ENCODE results near the gene PIP4K2A.

The PIP4K2A gene

DNA sequence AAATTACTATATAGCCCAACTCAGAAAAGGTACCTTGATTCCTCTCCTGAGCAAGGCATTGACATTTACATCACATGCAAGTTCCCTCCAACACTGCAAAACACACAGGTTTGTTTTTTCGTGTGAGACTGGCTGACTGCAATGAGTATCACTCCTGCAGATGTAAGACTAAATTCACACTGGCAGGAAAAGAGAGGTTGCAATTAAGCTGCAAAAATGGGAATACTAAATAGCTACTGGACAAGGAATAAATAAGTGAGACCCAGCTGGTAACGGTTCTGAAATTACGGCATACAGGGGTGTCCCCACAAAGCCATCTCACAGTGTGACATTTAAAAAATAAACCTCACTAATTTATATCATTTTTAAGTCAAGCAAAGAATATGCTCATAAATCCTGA is 97.3 kb downstream of the PIP4K2A start:
- no peak for DNase-seq

DNA sequence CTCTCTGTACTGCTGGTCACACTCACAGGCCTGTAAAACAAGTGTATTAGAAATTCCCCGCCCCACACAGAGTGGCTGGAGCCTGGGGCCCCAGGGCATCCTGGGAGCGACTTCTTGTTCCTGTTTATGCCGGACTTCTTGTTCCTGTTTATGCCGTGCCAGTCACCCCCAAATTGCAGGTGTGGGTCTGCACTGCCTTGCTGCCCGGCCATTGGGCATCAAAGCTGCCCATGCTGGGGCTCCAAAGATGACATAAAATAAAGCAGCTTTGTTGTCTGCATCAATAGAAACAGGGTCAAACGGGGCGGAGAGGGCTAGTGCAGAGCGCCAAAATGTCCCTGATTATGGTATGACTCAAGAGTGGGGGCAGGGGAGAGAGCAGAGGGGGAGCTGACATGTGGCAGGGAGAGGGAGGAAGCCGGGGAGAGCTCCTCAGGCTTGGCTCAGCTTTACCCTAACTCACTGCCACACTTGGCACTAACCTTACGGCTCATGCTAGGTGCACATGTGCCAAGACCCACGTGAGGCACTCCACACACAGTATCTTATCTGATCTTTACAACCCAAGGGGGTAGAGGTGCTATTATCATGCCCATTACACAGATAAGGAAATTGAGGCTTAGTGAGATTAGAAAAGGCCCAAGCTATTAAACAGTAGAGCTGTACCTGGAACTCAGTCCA is 98.4 kb downstream of the PIP4K2A start:
- peak; percentile 84 for DNase-seq

DNA sequence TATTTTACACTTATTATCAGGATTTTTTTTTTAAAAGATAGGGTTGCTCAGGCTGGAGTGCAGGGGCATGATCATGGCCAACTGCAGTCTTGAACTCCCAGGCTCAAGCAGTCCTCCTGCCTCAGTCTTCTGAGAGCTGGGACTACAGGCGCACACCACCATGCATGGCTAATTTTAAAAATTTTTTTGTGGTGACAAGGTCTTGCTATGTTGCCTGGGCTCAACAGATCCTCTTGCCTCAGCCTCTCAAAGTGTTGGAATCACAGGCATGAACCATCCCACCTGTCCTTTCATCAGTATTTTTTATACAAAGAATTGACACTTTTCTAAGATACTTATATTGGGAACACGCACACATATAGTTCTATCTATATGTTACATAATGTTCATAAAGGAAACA is 99.3 kb downstream of the PIP4K2A start:
- DNase-seq = no peak

DNA sequence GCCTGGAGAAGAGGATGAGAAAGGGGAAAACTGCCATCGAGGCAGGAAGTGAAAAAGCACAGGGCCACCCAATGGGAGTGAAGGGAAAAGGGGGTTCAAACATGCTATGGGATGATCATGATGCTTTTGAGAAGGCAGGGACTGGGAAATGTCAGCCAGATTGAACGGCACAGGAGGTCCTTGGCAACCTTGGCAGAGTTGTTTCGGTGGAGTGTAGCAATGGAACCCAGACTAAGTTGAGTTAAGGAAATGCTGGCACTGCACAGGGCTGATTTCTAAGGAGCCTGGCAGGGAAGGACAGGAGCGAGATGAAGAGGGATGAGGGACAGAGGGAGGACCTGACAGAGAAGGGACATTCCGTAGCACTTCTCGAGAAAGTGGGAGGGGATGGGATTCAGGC is 101.4 kb downstream of the PIP4K2A start:
- DNase-seq = no peak

DNA sequence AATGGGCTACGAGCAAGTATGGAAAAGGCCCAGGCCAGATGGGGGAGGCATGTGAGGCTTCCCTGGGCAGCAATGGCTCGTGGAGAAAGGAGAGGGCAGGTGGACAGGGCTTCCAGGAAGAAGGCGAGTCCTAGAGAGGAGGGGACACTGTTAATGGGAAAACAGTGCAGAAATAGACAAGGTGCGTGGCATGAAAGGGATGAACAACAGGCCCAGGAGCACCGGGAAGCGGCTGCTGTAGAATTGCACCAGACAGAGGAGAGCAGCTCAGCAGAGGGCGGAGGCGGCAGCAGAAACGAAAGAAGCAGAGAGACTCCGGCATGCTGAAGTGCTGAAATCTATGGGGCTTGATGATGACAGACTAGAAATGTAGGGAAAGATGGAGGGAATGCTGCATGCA is 102.1 kb downstream of the PIP4K2A start:
- DNase-seq = no peak

DNA sequence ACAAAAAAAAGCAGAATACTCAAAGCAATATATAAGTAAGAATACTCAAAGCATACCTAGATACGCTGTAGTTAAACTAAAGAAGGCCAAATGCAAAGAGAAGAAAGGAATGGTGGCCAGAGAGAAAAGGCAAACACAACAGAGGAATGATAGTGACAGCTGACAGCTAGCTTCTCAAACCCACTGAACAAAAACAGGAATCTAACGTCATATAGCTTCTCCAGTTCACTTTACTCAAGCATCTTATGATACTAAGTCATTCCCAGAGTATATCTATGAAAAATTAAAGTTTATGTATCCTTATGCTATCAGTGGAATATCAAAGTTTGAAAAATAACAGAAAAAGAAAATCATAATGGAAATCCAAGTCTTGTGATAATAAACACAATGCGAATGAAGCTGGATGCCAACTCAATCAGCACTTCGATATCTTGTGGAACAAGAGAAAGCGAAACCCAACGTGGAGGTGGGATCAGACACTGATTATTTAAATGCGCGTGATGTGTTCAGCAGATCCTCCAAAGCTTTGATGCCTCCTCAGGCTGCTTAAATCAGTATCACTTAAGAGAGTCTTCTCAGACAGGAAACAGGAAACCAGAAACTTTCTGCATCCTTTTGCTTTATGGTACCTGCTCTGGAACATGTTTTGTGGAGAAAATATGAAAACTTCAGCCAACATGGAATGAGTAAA is 102.8 kb downstream of the PIP4K2A start:
- no peak for DNase-seq

DNA sequence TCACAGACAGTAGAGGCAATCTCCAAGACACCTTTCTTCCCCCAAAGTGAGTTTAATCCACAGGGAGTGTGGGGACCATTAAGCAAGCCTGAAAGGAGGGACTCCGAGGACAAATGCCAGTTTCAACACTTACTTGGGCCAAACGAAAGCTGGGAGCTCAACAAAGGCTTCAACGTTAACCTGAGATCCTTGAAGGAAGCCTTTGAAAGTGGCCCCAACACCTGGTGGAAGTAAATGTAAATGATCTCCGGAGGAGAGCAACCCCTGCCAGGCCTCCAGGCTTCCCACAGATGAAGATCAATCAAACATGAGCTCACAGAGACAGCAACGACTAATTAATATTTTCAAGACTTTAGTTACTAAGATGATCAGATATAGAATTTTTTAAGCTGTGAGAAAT is 103.8 kb downstream of the PIP4K2A start:
- DNase-seq = no peak

DNA sequence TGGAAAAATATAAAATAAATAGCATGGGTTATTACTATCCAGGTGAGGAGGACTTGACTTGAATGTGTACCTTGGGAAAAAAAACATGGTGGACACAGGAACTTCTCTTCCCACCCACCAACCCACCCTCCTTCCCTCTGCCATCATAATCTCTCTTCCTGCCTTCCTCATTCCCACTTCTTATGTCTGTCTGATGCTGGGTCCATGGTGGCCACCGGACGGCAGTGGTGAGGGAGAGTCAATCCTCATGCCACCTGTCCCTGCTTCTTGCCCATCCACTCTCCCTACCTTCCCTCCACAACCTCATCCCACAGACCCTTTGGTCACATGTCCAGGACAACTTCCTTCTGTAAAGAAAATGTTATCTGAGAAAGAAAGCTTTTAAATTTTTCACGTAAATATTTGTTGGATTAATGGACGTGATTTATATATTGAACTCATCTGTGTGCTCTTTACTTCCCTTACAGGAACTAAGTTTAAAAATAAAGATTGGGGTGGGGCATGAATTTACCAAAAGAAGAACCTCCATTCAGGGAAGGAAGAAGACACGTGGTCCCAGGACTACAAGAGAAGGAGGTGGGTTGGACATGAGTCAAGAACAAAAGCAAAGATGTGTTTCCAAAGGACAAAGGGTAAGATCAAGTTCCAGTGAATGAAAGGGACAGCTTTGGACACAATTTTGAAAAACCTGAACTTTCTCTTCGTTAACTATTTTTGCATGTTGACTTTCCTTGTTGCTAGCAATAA is 104.5 kb downstream of the PIP4K2A start:
- DNase-seq = no peak

DNA sequence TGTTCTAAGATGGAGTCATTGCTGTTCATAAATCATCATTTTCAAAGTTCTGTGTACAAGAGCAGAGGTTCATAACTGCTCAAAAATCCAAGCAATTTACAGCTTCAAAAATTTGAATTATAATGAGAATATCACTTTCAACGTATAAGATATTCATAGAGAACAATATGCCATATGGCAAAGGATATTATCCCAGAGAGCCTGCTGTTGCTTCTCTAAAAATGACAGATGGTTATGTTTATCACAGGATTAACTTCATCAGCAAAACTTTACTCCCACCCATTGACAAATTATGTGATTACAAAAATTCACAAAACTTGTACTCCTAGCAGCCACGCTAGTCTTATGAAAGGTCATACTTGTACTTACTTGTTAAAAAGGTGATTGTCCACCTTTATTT is 105.1 kb downstream of the PIP4K2A start:
- DNase-seq = no peak

DNA sequence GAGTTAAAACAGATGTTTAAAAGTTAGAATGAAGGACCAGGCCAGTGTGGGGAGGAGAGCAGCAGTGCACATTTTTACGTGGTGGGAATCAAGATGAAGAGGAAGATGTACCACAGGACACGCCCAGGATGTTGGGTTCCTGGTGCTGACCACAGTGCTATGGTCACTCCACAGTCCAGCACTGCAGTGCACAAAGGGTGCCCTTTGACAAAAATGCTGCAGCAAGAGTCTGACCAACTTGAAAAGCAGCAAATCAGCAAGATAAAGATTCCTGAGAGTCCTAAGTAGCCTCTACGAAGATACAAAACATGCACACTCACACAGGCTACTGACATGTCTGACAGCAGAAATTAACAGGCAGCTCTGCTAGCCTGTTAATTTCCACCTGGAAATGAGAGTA is 107.1 kb downstream of the PIP4K2A start:
- no peak for DNase-seq

DNA sequence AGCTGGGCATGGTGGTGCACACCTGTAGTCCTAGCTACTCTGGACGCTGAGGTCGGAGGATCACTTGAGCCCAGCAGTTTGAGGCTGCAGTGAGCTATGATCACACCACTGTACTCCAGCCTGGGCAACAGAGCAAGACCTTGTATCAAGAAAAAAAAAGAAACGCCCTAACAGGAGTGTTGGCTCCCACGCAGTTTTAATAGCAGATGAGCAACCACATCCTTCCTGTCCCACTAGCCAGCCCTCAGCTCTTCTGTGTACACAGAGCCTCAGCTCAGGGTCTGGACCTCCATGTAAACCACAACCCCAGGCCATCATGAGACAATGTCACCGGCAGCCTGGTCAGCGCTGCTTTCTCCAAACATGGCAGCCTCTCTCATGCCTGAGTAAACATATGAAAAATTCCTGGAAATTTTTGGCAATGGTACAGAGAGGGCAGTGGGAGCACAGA is 108.2 kb downstream of the PIP4K2A start:
- no peak for DNase-seq

DNA sequence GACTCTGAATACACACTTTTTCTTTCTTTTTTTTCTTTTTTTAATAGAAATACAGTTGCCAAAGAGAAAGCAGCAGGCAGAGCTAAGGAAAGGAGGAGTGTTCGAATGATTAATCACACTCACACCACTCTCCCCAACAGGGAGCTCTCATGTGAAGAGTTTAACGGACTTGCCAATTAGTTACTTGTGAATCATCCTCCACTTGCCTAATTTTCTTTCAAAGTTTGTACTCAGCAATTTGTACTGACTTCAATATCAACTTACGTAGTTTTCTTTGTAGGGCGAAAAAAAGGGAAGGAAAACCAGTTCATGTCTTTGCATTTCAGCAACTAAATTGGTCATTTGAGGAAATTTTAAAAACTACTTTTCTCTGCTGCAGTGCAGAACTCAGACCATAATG is 109.2 kb downstream of the PIP4K2A start:
- DNase-seq = no peak

DNA sequence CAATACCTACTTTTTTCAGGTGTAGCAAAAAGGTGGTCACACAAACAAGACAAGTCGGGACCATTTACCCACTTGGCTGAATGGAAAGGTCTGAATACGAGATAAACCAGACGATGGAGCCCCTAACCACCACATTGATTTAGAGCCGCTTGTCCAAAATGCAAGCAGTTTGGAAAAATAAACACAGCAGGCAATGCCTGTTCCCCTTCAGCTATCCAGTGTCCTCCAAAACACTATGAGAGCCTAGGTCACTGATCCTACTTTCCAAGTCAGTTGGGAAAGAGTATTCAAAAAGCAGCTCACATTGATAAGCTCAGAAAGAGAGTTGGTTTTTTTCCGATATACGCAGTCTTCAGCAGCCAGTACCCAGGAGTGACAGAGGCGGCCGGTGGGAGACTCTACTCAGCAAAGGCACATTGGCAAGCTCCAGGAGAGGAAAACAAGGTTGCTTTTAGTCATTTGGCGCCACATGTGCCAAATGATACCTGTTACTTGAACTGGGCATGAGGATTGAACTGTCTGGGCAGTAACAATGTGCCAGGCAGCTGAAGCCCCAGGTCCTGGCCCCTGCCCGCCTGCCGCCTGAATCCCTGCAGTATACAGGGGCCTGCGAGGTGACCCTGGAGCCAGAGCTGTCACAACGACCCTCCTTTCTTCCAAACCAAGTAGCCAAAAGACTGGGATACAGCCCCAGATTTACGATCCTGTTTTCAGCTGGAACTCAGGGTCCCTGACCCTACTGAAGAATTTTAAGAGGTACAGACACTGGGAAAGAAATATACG is 109.8 kb downstream of the PIP4K2A start:
- DNase-seq = no peak

DNA sequence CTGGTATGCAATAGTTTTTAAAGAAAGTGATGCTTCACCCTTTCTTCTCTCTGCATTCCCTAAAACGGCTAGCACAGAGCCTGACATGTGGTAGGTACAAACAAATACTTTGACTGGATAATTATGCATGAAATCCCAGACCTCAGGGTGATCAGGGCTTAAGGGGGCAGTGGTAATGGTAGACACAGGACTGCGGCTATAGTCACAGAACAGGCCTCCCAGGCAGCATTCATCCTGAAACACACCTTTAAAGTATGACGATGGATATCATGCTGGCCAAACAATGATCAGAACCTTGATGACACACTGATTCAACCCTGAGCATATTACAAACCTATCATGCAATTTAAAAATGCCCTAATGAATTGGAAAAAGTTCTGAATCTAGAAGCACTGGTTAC is 110.8 kb downstream of the PIP4K2A start:
- DNase-seq = no peak

DNA sequence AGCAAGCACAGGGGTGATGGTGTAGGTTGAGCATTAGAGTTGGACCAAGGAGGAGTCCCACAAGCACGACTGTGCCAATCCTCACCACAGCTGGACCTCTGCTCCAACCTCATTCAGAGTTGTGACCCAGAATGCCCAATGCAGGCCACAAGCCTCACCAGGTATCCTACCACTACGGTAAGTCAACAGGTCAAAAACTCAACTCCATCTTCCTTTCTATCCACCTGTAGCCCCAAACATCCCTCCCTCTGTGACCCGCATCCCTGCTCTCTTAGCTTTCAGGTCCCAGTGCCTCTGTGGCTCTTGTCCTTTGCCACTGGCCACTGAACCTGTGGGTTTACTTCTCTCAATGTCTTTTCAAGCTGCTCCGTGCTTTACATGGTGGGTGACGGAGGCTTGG is 112.8 kb downstream of the PIP4K2A start:
- DNase-seq = no peak

DNA sequence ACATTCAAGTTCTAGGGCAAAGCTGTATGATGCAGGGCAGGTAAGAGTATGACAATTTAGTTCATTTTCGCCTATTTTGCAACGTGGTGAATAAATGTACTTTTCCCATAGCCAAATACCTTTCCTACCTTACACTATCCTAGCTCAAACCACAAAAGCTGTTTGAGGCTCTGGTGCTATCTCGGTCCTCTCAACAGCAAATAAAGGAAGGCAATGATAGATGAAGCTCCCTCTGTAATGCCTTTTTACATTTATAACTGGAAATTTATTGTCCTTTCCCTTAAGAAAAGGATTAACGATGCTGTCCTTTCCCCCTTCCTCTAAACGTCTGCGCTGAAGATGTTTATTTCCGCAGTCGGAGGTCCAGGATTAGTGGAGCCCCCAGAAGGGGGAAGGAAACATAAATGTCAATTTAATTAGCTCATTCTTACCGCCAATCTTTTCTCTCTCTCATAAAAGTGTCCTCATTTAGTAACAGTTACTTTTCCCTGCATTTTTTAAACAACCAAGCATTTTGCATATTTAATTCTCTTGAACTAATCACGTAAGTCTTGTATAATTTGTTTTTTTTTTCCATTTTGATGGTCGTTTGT is 114.6 kb downstream of the PIP4K2A start:
- DNase-seq = no peak

DNA sequence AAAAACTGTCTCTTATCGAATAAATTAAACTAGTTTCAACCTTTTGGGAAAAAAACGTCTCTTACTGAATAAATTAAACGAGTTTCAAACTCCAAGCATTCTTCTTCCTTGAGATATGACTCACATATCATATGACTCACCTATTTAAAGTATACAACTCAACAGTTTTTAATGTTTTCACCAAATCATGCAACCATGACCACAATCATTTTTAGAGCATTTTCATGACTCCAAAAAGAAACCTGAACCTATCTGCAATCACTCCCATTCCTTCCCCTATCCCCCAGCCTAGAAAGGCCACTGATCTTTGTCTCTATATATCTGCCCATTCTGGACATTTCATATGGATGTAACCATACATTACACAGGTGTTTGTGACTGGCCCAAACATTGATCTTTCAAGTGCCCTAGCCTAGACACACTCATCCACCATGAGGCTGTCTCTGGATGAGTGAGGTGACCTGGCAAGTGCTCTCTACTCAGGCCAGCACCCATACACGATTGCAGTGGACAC is 115.3 kb downstream of the PIP4K2A start:
- no peak for DNase-seq

DNA sequence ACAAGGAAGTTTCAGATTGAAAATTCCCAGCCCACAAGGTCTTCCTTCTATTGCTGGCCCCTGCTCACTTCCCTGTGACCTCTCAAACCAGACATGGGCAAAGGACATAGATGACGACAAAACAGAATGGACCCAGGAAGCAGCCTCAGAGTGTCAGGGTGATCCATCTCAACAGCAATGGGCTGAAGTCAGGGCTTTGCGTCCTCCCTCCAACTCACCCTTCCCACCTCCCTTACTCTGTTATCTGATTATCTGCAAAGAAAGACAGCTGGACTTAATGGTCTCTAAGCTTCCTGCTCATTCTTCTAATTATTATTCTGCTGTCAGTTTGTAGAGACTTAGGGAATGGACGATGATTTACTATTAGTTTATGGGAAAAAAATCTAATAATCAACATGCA is 115.9 kb downstream of the PIP4K2A start:
- DNase-seq = peak; percentile 67

DNA sequence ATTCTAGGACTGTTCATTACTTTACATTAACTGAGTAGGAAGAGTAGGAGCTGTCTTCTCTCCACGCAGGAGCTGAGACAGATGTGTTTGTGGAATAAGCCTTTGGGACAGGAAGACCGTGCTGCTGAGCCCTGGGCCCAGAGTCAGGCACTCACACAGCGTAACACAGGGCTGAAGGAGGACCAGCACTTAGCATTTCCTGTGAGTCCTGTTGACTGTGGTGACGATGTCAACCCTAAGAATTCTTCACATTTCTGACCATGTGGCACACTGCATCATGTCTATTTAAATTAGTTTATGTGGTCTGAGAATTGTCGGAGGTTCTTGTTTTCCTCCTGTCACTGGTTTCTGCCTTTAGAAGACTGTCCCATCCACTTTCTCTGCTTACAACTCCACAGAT is 117.2 kb downstream of the PIP4K2A start:
- DNase-seq = no peak

DNA sequence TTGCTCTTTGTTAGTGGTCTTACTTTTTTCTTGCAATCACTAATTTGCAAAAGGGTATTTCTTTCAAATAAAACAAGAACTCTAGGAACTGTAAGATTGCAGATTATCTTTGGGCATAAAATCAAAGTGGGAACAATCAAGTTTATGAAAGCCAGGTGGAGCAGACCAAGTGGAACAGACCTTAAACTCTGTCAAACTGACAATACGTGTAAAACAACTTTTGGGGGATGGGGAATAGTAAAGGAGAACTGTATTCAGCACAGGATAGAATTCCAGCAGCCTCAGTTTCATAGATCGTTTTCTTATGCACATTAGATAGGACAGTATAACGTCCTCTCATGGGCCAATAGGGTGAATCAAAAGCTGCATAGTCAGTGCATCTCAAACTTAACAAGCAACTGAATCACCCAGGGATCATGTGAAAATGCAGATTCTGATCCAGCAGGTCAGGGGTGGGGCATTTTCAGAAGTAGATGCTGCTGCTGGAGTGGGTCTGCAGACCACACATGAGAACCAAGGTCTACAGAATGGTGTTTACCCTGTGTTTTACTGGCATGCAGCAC is 120.7 kb downstream of the PIP4K2A start:
- DNase-seq = no peak

DNA sequence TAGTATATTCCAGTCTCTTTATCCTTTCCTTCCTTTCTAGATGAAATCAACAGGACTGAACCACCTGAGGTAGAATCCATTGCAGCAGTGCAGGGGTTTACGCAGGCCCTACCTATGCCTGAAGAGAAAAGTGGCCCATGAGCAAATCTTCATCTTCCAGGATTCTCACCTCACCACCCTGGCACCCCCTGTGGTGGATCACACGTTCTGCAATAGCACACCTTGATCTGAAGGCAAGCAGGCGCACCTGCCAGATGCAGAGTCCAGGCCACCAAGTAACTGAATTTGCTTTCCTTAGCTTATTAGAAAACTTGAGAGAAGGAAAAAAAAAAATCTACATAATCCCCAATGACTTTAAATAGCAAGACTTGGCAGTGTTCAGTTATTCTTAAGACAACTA is 121.4 kb downstream of the PIP4K2A start:
- no peak for DNase-seq

DNA sequence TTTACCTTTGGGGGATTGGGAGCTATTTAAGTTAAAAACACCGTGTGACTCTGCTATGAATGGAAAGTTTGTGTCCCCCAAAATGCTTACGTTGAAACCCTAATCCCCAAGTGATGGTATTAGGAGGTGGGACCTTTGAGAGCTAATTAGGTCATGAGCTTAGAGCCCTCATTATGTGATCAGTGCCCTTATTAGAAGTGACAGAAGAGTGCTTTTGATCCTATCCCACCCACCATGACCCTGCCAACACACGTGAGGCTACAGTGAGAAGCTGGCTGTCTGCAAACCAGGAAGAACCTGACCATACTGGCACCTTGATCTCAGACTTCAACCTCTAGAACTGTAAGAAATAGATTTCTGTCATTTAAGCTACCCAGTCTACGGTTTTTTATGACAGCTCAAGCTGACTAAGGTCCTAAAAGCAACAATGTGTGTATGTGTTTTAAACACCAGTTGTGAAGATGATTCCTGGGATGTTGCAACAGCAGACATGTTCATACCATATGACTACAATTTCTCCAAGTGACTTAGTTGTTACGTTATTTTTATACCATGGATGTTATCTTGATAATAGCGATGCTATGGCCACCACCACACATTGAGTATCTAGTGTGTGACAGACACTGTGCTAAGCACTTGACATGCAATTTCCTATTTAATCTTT is 124.4 kb downstream of the PIP4K2A start:
- DNase-seq = no peak

Measured in NCI-H146 (cell line).